GM18517 (cell line): Measurements from ENCODE around the gene NFKBIA.
"Not testable (repeated sequence)": the region's sequence is repeated elsewhere in the genome, so short reads cannot be mapped to it uniquely, and the experiment has no call there.

Experiments used
- ATAC-seq: cut with Tn5 transposase; IDR thresholded peaks from one replicate; pipeline ENCODE4 v1.9.1; 2021; ENCODE audit warnings: mild to moderate bottlenecking, moderate library complexity; ENCODE audit not compliant: unreplicated experiment

The NFKBIA gene

GRCh38 chr14:35409595-35409994, 5.0 kb upstream of the NFKBIA start:
- ATAC-seq: no peak

- ATAC-seq: no peak
Measured at GRCh38 chr14:35408026-35408425, 3.5 kb upstream of the NFKBIA start.

GRCh38 chr14:35407306-35407630, 2.7 kb upstream of the NFKBIA start:
- no peak for ATAC-seq

GRCh38 chr14:35406506-35407305, 2.2 kb upstream of the NFKBIA start:
- ATAC-seq: no peak

- ATAC-seq: no peak
Measured at GRCh38 chr14:35406090-35406489, 1.5 kb upstream of the NFKBIA start.

- ATAC-seq: no peak
Measured at GRCh38 chr14:35405304-35405996, 901 bp upstream of the NFKBIA start.

GRCh38 chr14:35403603-35404448, 723 bp downstream of the NFKBIA start:
- peak; percentile 40 for ATAC-seq

- ATAC-seq: no peak
Measured at GRCh38 chr14:35403114-35403602, 1.4 kb downstream of the NFKBIA start.

GRCh38 chr14:35402323-35403113, 2.0 kb downstream of the NFKBIA start:
- no peak for ATAC-seq

GRCh38 chr14:35401422-35402265, 2.9 kb downstream of the NFKBIA start:
- ATAC-seq: no peak

- ATAC-seq: no peak
Measured at GRCh38 chr14:35400648-35401421, 3.7 kb downstream of the NFKBIA start.

GRCh38 chr14:35399083-35399937, 5.2 kb downstream of the NFKBIA start:
- ATAC-seq: no peak

GRCh38 chr14:35398071-35398584, 6.4 kb downstream of the NFKBIA start:
- no peak for ATAC-seq

GRCh38 chr14:35396610-35397009, 7.9 kb downstream of the NFKBIA start:
- not testable (repeated sequence) for ATAC-seq

GRCh38 chr14:35395283-35395682, 9.3 kb downstream of the NFKBIA start:
- no peak for ATAC-seq

- ATAC-seq: no peak
Measured at GRCh38 chr14:35394326-35395013, 10.1 kb downstream of the NFKBIA start.

- no peak for ATAC-seq
Measured at GRCh38 chr14:35393826-35394225, 10.7 kb downstream of the NFKBIA start.
